ENCODE data around the gene NHS.

Gene NHS

GRCh38 chrX:17616936-17617335, 241.9 kb downstream of the NHS start:
- no peak for DNase-seq (ENCODE audit: low spot score)
- FAIRE-seq = no peak

DNA sequence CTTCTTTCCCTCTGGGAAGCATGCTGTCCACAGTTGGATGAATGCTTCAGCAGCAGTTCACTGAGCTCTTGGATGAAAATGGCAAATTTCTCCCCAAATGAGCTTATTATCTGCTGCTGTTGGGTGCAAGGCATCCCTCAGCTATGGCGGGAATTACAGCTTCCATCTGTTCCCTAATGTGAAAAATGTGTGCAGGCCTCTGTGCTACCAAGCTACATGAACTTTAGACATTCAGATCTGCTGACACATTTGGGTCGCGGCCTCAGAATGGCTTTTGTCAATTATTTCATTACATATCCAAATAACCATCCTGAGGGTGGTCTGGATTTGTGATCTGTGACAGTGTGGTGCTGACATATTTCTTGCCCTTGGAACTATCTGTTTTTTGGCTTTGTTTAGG, 242.8 kb downstream of the NHS start:
- no peak for FAIRE-seq
- no peak for DNase-seq (ENCODE audit: low spot score)

- no peak for FAIRE-seq
- DNase-seq (ENCODE audit: low spot score) = no peak
Measured at GRCh38 chrX:17621566-17622270, 246.7 kb downstream of the NHS start.

GRCh38 chrX:17622331-17622730, 247.3 kb downstream of the NHS start:
- FAIRE-seq = no peak

GRCh38 chrX:17623750-17624149, 248.8 kb downstream of the NHS start:
- FAIRE-seq = no peak
- DNase-seq (ENCODE audit: low spot score) = no peak

More at GRCh38 chrX:17622331-17622730, 247.3 kb downstream of the NHS start:
- no peak for DNase-seq (ENCODE audit: low spot score)

DNA sequence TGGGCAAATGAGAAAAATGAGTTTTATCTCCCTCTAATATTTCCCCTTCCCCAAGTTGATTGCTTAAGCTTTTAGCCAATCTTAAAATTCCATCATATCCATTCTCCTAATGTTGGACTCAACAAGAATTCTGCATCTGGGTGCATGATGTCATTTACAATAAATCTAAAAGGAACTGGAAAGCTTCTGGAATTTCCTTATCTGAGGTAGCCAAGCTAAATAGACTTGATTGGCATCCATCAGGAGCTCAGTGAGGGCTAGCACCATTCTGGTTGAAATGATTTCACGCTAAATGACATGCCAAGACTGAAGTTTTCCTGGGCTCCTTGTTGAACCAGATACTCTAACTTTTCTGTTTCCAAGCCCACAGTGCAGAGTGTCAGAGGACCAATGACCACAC, 252.0 kb downstream of the NHS start:
- FAIRE-seq = no peak
- DNase-seq (ENCODE audit: low spot score) = no peak

DNA sequence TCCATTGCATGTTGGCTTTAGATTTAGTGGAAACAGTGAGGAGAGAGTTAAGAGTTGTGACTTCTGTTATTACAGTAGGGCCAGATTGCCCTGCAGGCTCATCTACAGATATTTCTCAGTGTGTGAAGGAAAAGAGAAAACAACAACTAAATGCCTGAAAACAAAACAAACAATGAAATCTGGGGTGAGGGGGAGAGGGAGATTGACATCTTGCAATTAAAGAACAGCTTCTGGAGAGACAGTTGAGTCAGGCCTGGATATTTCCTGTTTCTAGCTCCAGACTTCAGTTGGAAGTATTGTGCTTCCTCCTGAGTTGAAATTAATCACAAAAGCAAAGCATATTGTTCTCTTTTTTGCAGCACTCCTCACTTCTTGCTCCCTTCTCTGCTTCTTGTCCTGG, 254.0 kb downstream of the NHS start:
- no peak for FAIRE-seq
- no peak for DNase-seq (ENCODE audit: low spot score)

- FAIRE-seq (no peak), DNase-seq (ENCODE audit: low spot score) (no peak)
Measured at GRCh38 chrX:17629519-17629918, 254.5 kb downstream of the NHS start.

DNA sequence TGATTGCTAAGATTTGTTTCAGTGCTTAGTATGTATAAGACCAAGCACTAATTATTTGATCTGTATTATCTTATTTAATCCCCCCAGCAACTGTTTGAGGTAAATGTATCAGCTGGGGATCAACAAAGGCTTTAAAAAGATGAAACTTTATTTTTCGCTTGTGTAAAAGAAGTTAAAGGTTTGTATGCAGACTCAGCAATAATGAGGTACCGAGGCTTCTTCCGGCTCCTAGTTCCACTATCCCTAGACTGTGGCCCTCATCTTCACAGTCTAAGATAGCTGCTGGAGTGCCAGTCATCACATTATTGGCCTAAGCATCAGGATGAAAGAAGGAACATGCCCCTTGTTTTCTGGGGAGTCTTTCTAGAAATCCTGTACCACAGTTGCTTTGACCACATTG, 256.6 kb downstream of the NHS start:
- FAIRE-seq (no peak), DNase-seq (ENCODE audit: low spot score) (no peak)

DNA sequence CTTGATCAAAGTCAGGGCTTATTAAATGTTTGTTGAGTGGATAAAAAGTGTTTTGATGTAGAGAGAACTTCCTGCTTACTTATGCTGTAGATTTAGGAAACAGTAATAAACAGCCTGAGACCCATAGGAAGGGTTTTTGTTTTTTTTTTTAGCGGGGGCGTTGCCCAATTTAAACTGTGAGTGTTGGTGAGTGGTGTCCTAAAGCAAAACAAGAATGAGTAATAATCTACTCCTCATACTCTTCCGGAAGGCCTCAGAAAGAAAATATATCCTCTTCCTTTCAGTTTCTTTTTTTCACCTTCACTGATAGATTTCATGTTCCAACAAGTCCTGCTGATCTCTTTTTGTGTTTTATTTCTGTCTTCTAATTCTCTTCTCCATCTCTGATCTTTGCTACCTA, 257.9 kb downstream of the NHS start:
- FAIRE-seq = no peak

GRCh38 chrX:17633546-17633945, 258.5 kb downstream of the NHS start:
- DNase-seq (ENCODE audit: low spot score) = no peak
- no peak for FAIRE-seq

More for the DNA sequence above, 257.9 kb downstream of the NHS start:
- no peak for DNase-seq (ENCODE audit: low spot score)

- no peak for FAIRE-seq
- no peak for DNase-seq (ENCODE audit: low spot score)
Measured at GRCh38 chrX:17634542-17635207, 259.7 kb downstream of the NHS start.

DNA sequence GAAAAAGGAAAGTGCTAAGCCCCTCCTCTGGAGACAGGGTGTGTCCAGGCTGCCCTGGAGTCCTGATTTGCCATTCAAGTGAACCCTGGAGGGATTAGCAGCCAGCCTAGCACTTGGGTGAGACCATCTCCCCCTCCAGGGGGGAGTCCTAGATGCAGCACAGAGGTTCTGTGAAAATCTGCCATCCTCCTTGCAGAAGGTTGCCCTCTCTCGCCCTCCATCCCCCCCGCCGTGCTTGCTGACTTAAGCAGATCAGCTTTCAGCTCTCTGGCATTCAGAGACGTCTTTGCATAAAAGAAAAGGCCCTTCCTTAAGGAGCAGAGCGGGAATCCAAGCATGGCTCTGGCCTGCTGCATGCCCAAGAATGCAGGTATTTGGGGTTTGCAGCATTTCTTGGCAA, 260.2 kb downstream of the NHS start:
- FAIRE-seq (no peak), DNase-seq (ENCODE audit: low spot score) (no peak)

- FAIRE-seq = no peak
- DNase-seq (ENCODE audit: low spot score) = no peak
Measured at GRCh38 chrX:17637235-17637634, 262.2 kb downstream of the NHS start.

- FAIRE-seq (no peak), DNase-seq (ENCODE audit: low spot score) (no peak)
Measured at GRCh38 chrX:17638731-17639130, 263.7 kb downstream of the NHS start.

DNA sequence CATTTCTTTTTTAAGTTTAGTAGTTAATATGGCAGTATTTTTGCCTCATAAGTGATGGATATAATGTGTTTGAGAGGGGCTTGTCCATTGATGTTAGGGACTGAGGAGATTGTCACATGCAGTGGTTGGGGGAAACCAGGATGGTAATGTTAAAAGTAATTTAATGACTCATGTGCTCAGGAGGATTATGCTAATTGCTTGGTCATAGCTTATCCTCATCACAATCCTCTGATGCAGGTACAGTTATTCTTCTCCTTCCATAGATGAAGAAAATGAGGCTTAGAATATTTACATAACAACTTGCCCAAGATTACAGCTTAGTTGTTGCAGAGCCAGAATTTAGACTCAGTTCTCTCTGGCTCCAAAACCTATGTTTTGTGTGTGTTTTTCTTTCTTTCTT, 267.9 kb downstream of the NHS start:
- no peak for FAIRE-seq
- DNase-seq (ENCODE audit: low spot score) = no peak

DNA sequence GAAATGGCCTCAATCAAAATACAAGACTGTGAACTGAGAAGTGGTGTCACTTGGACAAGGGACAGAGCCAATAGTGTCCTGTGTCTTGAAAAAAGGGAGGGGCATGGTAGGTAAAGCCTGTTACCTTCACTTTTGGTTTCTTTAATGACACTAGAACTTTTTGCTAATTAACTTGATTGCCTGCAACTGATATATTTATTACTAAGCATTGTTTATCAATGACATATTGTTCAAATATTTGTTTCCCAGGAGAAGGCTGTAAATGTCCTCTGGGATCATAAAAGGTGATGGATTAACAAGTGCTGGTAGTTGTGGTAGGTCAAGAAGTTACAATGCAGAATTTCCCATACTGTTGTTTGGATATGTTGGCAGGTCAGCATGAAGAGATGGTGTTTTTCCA, 268.5 kb downstream of the NHS start:
- DNase-seq (ENCODE audit: low spot score) (no peak), FAIRE-seq (no peak)

- DNase-seq (ENCODE audit: low spot score) (no peak), FAIRE-seq (no peak)
Measured at GRCh38 chrX:17644001-17644400, 269.0 kb downstream of the NHS start.

GRCh38 chrX:17654116-17654515, 279.1 kb downstream of the NHS start:
- FAIRE-seq = no peak
- DNase-seq (ENCODE audit: low spot score) = no peak

DNA sequence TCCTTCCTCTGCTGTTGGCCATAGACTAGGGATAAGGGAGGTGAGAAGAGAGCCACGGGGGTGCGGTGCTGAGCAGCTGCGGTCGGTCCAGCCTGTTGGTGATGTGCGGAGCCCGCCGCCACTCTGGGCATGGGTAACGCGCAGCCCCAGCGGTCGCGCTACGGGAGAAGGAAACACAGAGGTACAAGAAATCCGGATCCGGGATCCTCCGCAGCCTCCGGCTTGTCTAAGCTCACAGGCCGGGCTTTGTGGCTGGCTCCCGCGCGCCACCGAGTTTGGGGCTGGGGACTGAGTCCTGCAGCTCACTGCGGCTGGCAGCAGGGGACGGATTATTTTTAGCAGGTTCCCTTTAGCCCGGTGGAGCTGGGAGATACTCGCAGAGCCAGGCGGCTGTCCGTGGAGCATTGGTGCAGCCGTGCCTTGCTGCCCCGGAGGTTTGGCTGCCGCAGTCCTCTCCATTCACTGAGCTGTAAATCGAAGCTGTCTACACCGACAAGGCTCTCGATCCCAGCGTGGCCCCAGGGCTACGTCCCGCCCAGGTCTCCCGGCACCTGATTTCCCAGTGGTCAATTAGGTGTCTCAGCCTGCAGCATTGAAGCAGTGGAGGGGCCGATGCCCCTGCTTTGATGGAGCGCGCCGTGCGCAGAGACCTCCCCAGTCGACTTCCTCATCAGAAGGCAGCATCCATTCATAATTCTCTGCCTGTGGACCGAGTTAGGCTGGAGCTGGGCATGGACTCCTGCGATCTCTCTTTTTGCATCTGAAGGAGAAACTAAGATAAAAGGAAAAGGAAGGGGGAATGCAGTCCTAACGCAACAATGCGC, 280.4 kb downstream of the NHS start:
- FAIRE-seq (no peak), DNase-seq (ENCODE audit: low spot score) (no peak)

DNA sequence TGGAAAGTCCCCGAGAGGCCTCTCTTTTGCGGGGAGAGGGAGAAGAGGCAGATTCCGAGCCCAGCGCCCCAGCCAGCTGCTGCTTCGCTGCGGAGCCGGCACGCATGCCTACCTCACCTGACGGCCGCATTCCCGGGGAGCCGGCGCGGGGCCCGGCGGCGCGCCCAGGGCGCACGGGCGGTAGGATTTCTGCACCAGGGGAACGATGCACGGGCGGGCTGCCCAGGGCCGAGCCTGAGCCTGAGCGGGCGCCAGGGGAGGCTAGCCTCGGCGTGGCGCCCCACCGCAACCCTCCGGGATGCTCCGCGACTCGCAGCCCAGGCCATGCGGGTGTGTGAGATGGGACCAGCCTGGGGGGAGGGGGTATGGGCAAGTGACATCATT, 281.0 kb downstream of the NHS start:
- DNase-seq (ENCODE audit: low spot score) (no peak), FAIRE-seq (no peak)

DNA sequence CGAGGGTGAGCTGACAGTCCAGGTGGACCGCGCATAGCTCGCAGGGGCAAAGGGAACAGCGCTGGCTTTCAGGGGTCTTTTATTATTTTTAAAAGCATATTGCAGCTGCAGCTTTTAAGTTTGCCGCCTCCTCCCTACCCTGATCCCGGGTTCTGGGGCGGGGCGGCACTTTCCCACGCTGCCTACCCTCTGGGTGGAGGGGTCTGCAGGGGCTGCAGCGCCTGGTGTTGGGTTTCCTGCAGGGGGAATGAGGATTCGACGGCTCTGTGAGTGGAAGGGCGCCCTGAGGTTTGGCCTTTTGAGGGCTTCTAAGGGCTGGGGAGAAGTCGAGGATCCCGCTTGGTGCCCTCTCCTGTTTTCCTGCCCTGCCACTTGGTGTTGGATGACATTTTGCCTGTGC, 281.6 kb downstream of the NHS start:
- no peak for FAIRE-seq
- DNase-seq (ENCODE audit: low spot score) = no peak
